Thoracic aorta (tissue), 2 donors: ENCODE measurements around the gene RTKN2. TPM values are rescaled to one million over a fixed set of nuclear protein-coding genes. Genes with fewer than 3 reads are reported as not detected.

Experiments used
- ATAC-seq: fragments of 150-250 bp; one replicate; pipeline ENCODE4 v1.8.0; 2017; ENCODE audit warnings: low read depth; ENCODE audit not compliant: insufficient number of reproducible peaks, low FRiP score
- DNase-seq: peaks from one replicate; pipeline ENCODE4 v3.0.0-alpha.2; 2020; ENCODE audit warnings: low spot score
- H3K27ac ChIP-seq, 2 donors: fragments of 200-600 bp; sonication (generic); 1 replicate in 1 of 2; 2 replicates in 1 of 2; pipeline ENCODE4 v1.5.1; 2016; ENCODE audit warnings: mild to moderate bottlenecking in 2 of 2, moderate library complexity in 2 of 2
- H3K27me3 ChIP-seq: fragments of 200-600 bp; sonication (generic); replicated peaks from 2 replicates; pipeline ENCODE4 v1.6.0; 2016; ENCODE audit warnings: mild to moderate bottlenecking; ENCODE audit not compliant: insufficient read depth
- H3K36me3 ChIP-seq: fragments of 200-600 bp; sonication (generic); one replicate; pipeline ENCODE4 v1.5.1; 2016
- H3K4me1 ChIP-seq, 2 donors: fragments of 200-600 bp; sonication (generic); 1 replicate in 1 of 2; 2 replicates in 1 of 2; pipeline versions ENCODE4 v1.5.1 to v1.6.0; 2016; ENCODE audit warnings: low read depth in 2 of 2, mild to moderate bottlenecking in 1 of 2; ENCODE audit not compliant: control insufficient read depth in 1 of 2
- H3K4me3 ChIP-seq: fragments of 200-600 bp; sonication (generic); 2 replicates; pipeline ENCODE4 v1.5.1; 2016; ENCODE audit warnings: mild to moderate bottlenecking
- H3K9me3 ChIP-seq: fragments of 200-600 bp; sonication (generic); 2 replicates; pipeline ENCODE4 v1.5.1; 2016
- total RNA-seq, 2 donors: library from RNA; depleted of rRNA; stranded (reverse); fragments of >200 nt; gene quantifications; one replicate each; pipeline versions ENCODE4 v1.1.0 to v1.2.3, GENCODE V29; 2016
- TF ChIP-seq, protein P1 (sequence below): fragments of 200-600 bp; sonication (generic); IDR thresholded peaks from one replicate; pipeline ENCODE4 v1.5.1; 2019; ENCODE audit warnings: antibody characterized with exemption

The RTKN2 gene
- total RNA-seq, 2 donors from 2014 or later: not detected

- ATAC-seq (no peak), DNase-seq (no peak)
- TF ChIP-seq, protein P1, sequence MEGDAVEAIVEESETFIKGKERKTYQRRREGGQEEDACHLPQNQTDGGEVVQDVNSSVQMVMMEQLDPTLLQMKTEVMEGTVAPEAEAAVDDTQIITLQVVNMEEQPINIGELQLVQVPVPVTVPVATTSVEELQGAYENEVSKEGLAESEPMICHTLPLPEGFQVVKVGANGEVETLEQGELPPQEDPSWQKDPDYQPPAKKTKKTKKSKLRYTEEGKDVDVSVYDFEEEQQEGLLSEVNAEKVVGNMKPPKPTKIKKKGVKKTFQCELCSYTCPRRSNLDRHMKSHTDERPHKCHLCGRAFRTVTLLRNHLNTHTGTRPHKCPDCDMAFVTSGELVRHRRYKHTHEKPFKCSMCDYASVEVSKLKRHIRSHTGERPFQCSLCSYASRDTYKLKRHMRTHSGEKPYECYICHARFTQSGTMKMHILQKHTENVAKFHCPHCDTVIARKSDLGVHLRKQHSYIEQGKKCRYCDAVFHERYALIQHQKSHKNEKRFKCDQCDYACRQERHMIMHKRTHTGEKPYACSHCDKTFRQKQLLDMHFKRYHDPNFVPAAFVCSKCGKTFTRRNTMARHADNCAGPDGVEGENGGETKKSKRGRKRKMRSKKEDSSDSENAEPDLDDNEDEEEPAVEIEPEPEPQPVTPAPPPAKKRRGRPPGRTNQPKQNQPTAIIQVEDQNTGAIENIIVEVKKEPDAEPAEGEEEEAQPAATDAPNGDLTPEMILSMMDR: no peak
- H3K4me1 ChIP-seq: no peaks in the 10 kb centered on the region
- no peak overlapping the region for H3K27ac ChIP-seq
- no peaks in the 10 kb centered on the region for H3K36me3 ChIP-seq
- no peak overlapping the region for H3K4me3 ChIP-seq
- no peaks in the 10 kb centered on the region for H3K9me3 ChIP-seq
- no peaks in the 10 kb centered on the region for H3K27me3 ChIP-seq
Measured at GRCh38 chr10:62252051-62252450, 16.6 kb downstream of the RTKN2 start.

GRCh38 chr10:62250594-62251198, 17.9 kb downstream of the RTKN2 start:
- Histone ChIP-seq H3K4me1 (no peaks in the 10 kb centered on the region), H3K27ac (no peak overlapping the region), H3K36me3 (no peaks in the 10 kb centered on the region), H3K4me3 (no peak overlapping the region), H3K9me3 (no peaks in the 10 kb centered on the region), H3K27me3 (no peaks in the 10 kb centered on the region)
- DNase-seq (no peak), ATAC-seq (no peak)
- TF ChIP-seq, protein P1: no peak

GRCh38 chr10:62249957-62250356, 18.7 kb downstream of the RTKN2 start:
- no peaks in the 10 kb centered on the region for H3K9me3 ChIP-seq
- no peak overlapping the region for H3K4me3 ChIP-seq
- TF ChIP-seq, protein P1: no peak
- no peaks in the 10 kb centered on the region for H3K27me3 ChIP-seq
- ATAC-seq: no peak
- no peak for DNase-seq
- H3K27ac ChIP-seq: no peak overlapping the region
- H3K4me1 ChIP-seq: no peaks in the 10 kb centered on the region
- no peaks in the 10 kb centered on the region for H3K36me3 ChIP-seq

DNA sequence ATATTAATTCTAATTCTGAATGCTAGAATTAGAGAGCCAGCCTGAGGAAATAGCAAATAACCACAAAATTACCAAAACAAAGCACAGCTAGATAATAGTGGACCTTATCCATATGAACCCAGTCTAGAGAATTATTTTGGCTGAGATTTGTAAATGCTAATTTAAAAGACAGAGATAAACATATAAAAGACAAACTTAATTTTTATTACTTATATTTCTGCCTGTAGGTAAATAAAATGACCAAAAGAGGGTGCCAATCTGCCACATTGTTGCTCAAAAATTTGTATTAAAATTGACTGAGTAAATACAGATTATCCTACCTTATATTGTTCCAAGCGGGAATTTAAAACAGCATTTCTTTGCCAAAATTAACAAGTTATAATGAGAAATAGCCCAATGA, 20.2 kb downstream of the RTKN2 start:
- TF ChIP-seq, protein P1: peak; percentile 11
- no peaks in the 10 kb centered on the region for H3K27me3 ChIP-seq
- no peak overlapping the region for H3K4me3 ChIP-seq
- no peaks in the 10 kb centered on the region for H3K4me1 ChIP-seq
- H3K36me3 ChIP-seq: no peaks in the 10 kb centered on the region
- H3K9me3 ChIP-seq: no peaks in the 10 kb centered on the region
- DNase-seq (no peak), ATAC-seq (no peak)
- no peak overlapping the region for H3K27ac ChIP-seq

DNA sequence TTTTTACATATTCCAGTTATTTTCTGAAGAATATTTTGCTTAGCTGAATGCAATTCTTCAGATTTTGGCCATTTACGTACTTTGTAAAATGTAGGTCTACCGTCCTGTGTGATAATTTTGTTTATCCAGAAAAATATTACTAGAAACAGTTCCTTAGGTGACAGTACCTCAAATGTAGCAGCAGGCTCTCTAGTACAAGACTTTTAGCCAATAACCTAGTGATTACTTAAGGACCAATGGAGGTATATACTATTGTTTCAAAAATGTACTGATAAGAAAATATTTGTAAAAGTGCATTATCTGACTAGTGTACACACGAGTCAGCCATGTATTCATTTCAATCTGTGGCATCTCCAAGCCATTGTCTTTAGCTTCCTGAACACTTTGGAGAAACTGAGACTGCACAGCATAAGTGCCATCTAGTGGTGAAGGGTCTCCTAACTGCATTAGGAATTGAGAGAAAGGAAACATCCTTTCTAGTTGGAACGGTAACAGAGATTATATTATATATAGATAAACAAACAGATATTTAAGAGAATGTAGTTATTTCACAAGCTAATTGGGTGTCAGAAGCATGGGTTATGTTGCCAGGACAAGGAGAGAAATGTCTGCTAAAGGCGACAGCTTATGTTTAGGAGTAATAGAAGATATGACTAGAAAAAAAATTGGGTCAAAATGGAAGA, 23.7 kb downstream of the RTKN2 start:
- H3K4me3 ChIP-seq: no peak overlapping the region
- peaks cover 0 to 2% of the 10 kb centered on the region in 2 donors for H3K4me1 ChIP-seq
- no peaks in the 10 kb centered on the region for H3K9me3 ChIP-seq
- H3K27me3 ChIP-seq: no peaks in the 10 kb centered on the region
- H3K27ac ChIP-seq: no peak overlapping the region
- no peaks in the 10 kb centered on the region for H3K36me3 ChIP-seq
- DNase-seq (no peak), ATAC-seq (peak; percentile 78)
- TF ChIP-seq, protein P1: peak; percentile 77
